Natural killer cell (primary cell): ENCODE data around the gene CCDC187. TPM values are rescaled to one million over a fixed set of nuclear protein-coding genes. Genes with fewer than 3 reads are reported as not detected.

Experiments
- ATAC-seq, 3 donors: fragments of 150-1000 bp in 2 of 3; fragments of 200-7000 bp in 1 of 3; cut with Tn5 transposase; 1 replicate in 1 of 3; 2 replicates in 2 of 3; pipeline ENCODE4 v1.10.0; 2021; ENCODE audit warnings: mild to moderate bottlenecking in 2 of 3, moderate library complexity in 2 of 3
- DNase-seq, 2 donors: peaks; one replicate each; pipeline versions ENCODE4 v3.0.0 to v3.0.0-alpha.2; 2013 to 2021; ENCODE audit warnings: mixed read lengths in 1 of 2
- H3K27ac ChIP-seq: one replicate; pipeline ENCODE4 v1.5.1; 2013; ENCODE audit warnings: mild to moderate bottlenecking, low read length
- H3K27me3 ChIP-seq: one replicate; pipeline ENCODE4 v1.6.1; 2013; ENCODE audit warnings: low read length; ENCODE audit not compliant: control insufficient read depth, insufficient read depth
- H3K36me3 ChIP-seq: one replicate; pipeline ENCODE4 v1.6.1; 2013; ENCODE audit warnings: low read length; ENCODE audit not compliant: control insufficient read depth, insufficient read depth
- H3K4me1 ChIP-seq: one replicate; pipeline ENCODE4 v1.6.1; 2013; ENCODE audit warnings: low read length; ENCODE audit not compliant: control insufficient read depth, insufficient read depth
- H3K4me3 ChIP-seq: one replicate; pipeline ENCODE4 v1.5.1; 2013; ENCODE audit warnings: low read length
- H3K9me3 ChIP-seq: one replicate; pipeline ENCODE4 v1.6.1; 2013; ENCODE audit warnings: low read length; ENCODE audit not compliant: control insufficient read depth, insufficient read depth
- H3K27ac Mint-ChIP-seq, 2 donors: one replicate each; pipeline ENCODE4 v1.8.0; 2022; ENCODE audit warnings: mild to moderate bottlenecking in 2 of 2, mixed read lengths in 2 of 2, moderate library complexity in 1 of 2
- H3K27me3 Mint-ChIP-seq, 2 donors: one replicate each; pipeline ENCODE4 v1.8.0; 2022; ENCODE audit warnings: low read depth in 2 of 2, mixed read lengths in 2 of 2
- H3K36me3 Mint-ChIP-seq: one replicate; pipeline ENCODE4 v1.8.0; 2022; ENCODE audit warnings: mixed read lengths
- H3K4me1 Mint-ChIP-seq, 2 donors: one replicate each; pipeline ENCODE4 v1.8.0; 2022; ENCODE audit warnings: mixed read lengths in 2 of 2
- H3K4me3 Mint-ChIP-seq: one replicate; pipeline ENCODE4 v1.8.0; 2022; ENCODE audit warnings: mild to moderate bottlenecking, moderate library complexity, mixed read lengths
- H3K9me3 Mint-ChIP-seq, 2 donors: one replicate each; pipeline ENCODE4 v1.8.0; 2022; ENCODE audit warnings: mixed read lengths in 2 of 2
- WGBS: methylation state at CpG from one replicate; pipeline ENCODE4 v1.1.7; 2013; ENCODE audit warnings: missing lambda C conversion rate; ENCODE audit not compliant: insufficient coverage; 5-methylcytosine and 5-hydroxymethylcytosine counted together
- intact Hi-C: fragments of 100-400 bp; cut with micrococcal nuclease; formaldehyde crosslinking; loops from one replicate; pipeline ENCODE4 v1.14.2; 2022
- total RNA-seq, 4 donors: library from RNA; stranded (reverse); fragments of 120-200 nt in 1 of 4; gene quantifications; one replicate each; pipeline versions ENCODE4 v1.2.3 to v1.2.4, GENCODE V29; 2013 to 2022
- TF ChIP-seq, protein P1 (sequence below): fragments of 200-600 bp; IDR thresholded peaks from one replicate; pipeline ENCODE4 v1.8.0; 2022; ENCODE audit warnings: antibody characterized with exemption

The CCDC187 gene
- total RNA-seq, 3 donors from 2014 or later (not counting 1 experiment from before 2014, with no cell fraction given): 0.18 TPM; not detected in 2

DNA sequence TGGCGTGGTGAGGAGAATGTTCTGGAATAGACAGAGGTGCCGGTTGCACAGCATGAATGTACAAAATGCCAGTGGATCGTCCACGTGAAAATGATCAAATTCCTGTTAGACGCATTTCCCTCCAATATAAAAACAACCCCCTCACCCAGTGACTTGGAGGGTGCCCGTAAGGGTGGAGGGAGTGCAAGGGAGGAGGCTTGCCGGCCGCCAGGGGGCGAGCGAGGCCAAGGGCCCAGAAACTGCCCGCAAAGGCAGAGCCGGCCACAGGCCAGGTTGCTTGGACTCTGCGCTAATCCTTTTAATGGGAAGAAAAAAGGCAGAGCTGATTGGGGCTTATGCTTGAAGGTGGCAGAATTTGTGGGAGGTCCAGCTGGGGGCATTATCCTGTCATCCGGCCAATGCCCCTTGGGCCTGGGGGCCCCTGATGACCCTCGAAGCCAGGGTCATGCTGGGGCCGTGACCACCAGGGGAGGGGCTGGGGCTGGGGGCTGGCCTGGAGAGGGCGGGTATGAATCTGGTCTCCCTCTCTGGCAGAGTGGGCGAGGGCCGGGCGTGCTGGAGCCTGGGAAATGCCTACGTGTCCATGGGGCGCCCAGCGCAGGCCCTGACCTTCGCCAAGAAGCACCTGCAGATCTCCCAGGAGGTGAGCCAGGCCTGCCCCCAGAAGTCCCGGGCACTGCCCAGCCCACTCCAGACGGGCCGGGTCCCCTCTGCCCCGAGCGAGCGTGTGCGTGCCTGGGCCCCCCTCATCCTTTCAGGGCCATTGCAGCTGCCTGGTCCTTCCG is 35.5 kb upstream of the CCDC187 start:
- no peak overlapping the region for H3K4me3 ChIP-seq
- DNase-seq: peak in 1 of 2 donors; percentile 55
- H3K36me3 Mint-ChIP-seq: no peaks in the 10 kb centered on the region
- intact Hi-C loops: no loop called here
- no peaks in the 10 kb centered on the region for H3K36me3 ChIP-seq
- H3K4me3 Mint-ChIP-seq: no peak overlapping the region
- ATAC-seq: peak; percentile 48 to 57 (median 51)
- 85% methylated on average over 29 of the region's 32 CpGs for WGBS
- peaks cover 0 to 7% of the 10 kb centered on the region in 2 donors for H3K4me1 Mint-ChIP-seq
- H3K27me3 Mint-ChIP-seq: no peaks in the 10 kb centered on the region
- H3K9me3 ChIP-seq: no peaks in the 10 kb centered on the region
- H3K9me3 Mint-ChIP-seq: no peaks in the 10 kb centered on the region
- TF ChIP-seq, protein P1, sequence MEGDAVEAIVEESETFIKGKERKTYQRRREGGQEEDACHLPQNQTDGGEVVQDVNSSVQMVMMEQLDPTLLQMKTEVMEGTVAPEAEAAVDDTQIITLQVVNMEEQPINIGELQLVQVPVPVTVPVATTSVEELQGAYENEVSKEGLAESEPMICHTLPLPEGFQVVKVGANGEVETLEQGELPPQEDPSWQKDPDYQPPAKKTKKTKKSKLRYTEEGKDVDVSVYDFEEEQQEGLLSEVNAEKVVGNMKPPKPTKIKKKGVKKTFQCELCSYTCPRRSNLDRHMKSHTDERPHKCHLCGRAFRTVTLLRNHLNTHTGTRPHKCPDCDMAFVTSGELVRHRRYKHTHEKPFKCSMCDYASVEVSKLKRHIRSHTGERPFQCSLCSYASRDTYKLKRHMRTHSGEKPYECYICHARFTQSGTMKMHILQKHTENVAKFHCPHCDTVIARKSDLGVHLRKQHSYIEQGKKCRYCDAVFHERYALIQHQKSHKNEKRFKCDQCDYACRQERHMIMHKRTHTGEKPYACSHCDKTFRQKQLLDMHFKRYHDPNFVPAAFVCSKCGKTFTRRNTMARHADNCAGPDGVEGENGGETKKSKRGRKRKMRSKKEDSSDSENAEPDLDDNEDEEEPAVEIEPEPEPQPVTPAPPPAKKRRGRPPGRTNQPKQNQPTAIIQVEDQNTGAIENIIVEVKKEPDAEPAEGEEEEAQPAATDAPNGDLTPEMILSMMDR: peak; percentile 59
- H3K27me3 ChIP-seq: no peaks in the 10 kb centered on the region
- peaks cover 7% of the 10 kb centered on the region for H3K4me1 ChIP-seq
- H3K27ac Mint-ChIP-seq: no peak overlapping the region
- H3K27ac ChIP-seq: no peak overlapping the region

DNA sequence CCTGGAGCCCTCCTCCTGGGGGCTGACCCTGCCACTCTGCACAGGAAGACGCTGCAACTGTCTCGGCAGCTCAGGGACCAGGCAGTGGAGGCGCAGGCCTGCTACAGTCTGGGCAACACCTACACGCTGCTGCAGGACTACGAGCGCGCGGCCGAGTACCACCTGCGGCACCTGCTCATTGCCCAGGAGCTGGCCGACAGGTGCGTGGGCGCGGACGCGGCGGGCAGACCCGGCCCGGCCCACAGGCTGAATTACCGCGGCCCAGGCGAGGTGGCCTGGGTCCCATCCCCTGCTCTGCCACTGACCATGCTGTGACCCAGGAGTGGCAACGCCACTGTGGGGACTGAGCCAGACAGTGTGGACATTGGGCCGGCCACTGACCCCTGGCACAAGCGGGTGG is 34.6 kb upstream of the CCDC187 start:
- 94% methylated on average over 25 of the region's 25 CpGs for whole genome bisulfite sequencing
- intact Hi-C loops: no loop called here
- H3K4me1 Mint-ChIP-seq: peaks cover 0 to 7% of the 10 kb centered on the region in 2 donors
- H3K9me3 Mint-ChIP-seq: no peaks in the 10 kb centered on the region
- no peak overlapping the region for H3K4me3 ChIP-seq
- ATAC-seq (no peak), DNase-seq (no peak)
- H3K36me3 Mint-ChIP-seq: no peaks in the 10 kb centered on the region
- TF ChIP-seq, protein P1: no peak
- H3K4me3 Mint-ChIP-seq: no peak overlapping the region
- no peak overlapping the region for H3K27ac ChIP-seq
- H3K36me3 ChIP-seq: no peaks in the 10 kb centered on the region
- H3K27me3 Mint-ChIP-seq: no peaks in the 10 kb centered on the region
- H3K9me3 ChIP-seq: no peaks in the 10 kb centered on the region
- peaks cover 7% of the 10 kb centered on the region for H3K4me1 ChIP-seq
- H3K27ac Mint-ChIP-seq: no peak overlapping the region
- H3K27me3 ChIP-seq: no peaks in the 10 kb centered on the region

DNA sequence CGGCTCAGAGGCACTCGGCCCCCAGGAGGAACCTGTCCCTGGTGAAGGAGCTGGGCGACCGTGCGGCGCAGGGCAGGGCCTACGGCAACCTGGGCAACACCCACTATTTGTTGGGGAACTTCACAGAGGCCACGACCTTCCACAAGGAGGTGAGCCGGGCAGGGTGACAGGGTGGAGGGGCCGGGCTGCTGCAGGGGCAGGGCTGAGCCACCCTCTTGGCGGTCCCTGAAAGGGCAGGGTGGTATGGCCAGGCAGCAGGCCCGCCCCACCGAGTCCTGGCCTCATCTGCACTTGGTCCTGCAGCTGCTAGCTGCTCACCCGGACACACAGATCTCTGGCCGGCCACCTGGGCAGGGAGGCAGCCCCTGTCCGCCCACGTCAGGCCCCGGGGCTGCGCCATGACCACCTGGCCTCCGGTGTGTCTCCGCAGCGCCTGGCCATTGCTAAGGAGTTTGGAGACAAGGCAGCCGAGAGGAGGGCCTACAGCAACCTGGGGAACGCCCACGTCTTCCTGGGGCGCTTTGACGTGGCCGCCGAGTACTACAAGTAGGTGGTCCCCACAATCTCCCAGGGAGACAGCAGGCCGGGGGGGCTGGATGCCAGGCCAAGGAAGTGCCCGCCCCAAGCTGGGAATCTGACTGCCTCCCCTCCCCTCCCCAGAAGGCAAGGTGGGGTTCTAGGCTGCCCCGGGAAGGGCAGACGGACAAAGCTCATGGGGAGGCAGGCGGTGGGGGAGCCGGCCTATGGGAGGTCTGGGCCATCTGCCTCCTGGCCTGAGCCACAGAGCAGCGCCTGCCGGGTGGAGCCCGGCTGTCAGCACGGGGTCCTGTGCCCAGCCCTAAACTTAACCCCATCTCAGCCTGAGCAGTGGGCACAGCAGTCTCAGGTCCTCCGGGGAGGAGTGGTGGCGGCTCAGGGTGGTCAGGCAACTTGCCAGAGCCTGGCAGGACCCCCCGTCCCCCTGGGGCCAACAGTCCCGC is 33.8 kb upstream of the CCDC187 start:
- H3K36me3 Mint-ChIP-seq: no peaks in the 10 kb centered on the region
- ATAC-seq (no peak), DNase-seq (no peak)
- no peaks in the 10 kb centered on the region for H3K9me3 Mint-ChIP-seq
- intact Hi-C loops: no loop called here
- H3K4me3 ChIP-seq: no peak overlapping the region
- H3K4me1 Mint-ChIP-seq: peaks cover 0 to 7% of the 10 kb centered on the region in 2 donors
- no peak overlapping the region for H3K4me3 Mint-ChIP-seq
- WGBS: 90% methylated on average over 43 of the region's 43 CpGs
- no peaks in the 10 kb centered on the region for H3K27me3 Mint-ChIP-seq
- H3K9me3 ChIP-seq: no peaks in the 10 kb centered on the region
- no peaks in the 10 kb centered on the region for H3K36me3 ChIP-seq
- TF ChIP-seq, protein P1: no peak
- H3K27ac Mint-ChIP-seq: no peak overlapping the region
- no peaks in the 10 kb centered on the region for H3K27me3 ChIP-seq
- no peak overlapping the region for H3K27ac ChIP-seq
- peaks cover 3% of the 10 kb centered on the region for H3K4me1 ChIP-seq
